HepG2 (cell line): Measurements from ENCODE around the gene MICAL3. TPM values are rescaled to one million over a fixed set of nuclear protein-coding genes. Genes with fewer than 3 reads are reported as not detected.
A peak's percentile ranks its signal among the peaks of the same experiment; 100 is the strongest.

Experiments used
- NRL ChIP-seq: sonication (generic); formaldehyde crosslinking; IDR thresholded peaks from 2 replicates; pipeline ENCODE4 v1.5.0; 2020; ENCODE audit warnings: missing genetic modification reagents, mild to moderate bottlenecking, moderate library complexity, borderline replicate concordance
- RBM22 ChIP-seq: fragments of 200-400 bp; formaldehyde crosslinking; optimal IDR thresholded peaks from 2 replicates; pipeline ENCODE3; 2017; ENCODE audit warnings: mild to moderate bottlenecking, low read length, moderate library complexity
- SALL1 ChIP-seq: sonication (generic); formaldehyde crosslinking; IDR thresholded peaks from 2 replicates; pipeline ENCODE4 v1.8.0; 2022; ENCODE audit warnings: mild to moderate bottlenecking, missing genetic modification reagents
- SAP130 ChIP-seq: IDR thresholded peaks from 2 replicates; pipeline ENCODE4 v1.6.1; 2016; ENCODE audit warnings: low read depth
- SMC3 ChIP-seq: IDR thresholded peaks from 2 replicates; pipeline ENCODE4 v1.6.1; 2011; ENCODE audit warnings: low read length, improper control_type of control experiment
- TARDBP ChIP-seq: sonication (generic); formaldehyde crosslinking; IDR thresholded peaks from 2 replicates; pipeline ENCODE4 v1.8.0; 2022; ENCODE audit warnings: mild to moderate bottlenecking, missing genetic modification reagents
- ZC3H4 ChIP-seq: sonication (generic); formaldehyde crosslinking; IDR thresholded peaks from 2 replicates; pipeline ENCODE4 v1.4.0; 2020; ENCODE audit warnings: missing genetic modification reagents, borderline replicate concordance
- ZNF335 ChIP-seq: sonication (generic); formaldehyde crosslinking; IDR thresholded peaks from 2 replicates; pipeline ENCODE4 v1.4.0; 2020; ENCODE audit warnings: missing genetic modification reagents
- ZNF431 ChIP-seq: sonication (generic); formaldehyde crosslinking; IDR thresholded peaks from 2 replicates; pipeline ENCODE4 v1.9.0; 2022; ENCODE audit warnings: missing genetic modification reagents, low read depth, mild to moderate bottlenecking, borderline replicate concordance
- ZNF446 ChIP-seq: sonication (generic); formaldehyde crosslinking; IDR thresholded peaks from 2 replicates; pipeline ENCODE4 v1.5.0; 2020; ENCODE audit warnings: mild to moderate bottlenecking, missing genetic modification reagents
- ZNF484 ChIP-seq: sonication (generic); formaldehyde crosslinking; IDR thresholded peaks from 2 replicates; pipeline ENCODE4 v1.5.1; 2020; ENCODE audit warnings: mild to moderate bottlenecking, low read depth, missing genetic modification reagents, borderline replicate concordance
- ZNF672 ChIP-seq: sonication (generic); formaldehyde crosslinking; IDR thresholded peaks from 2 replicates; pipeline ENCODE4 v1.8.1; 2022; ENCODE audit warnings: missing genetic modification reagents
- ZNF777 ChIP-seq: sonication (generic); formaldehyde crosslinking; IDR thresholded peaks from 2 replicates; pipeline ENCODE4 v1.4.0; 2020; ENCODE audit warnings: missing genetic modification reagents
- ZNF839 ChIP-seq: sonication (generic); formaldehyde crosslinking; IDR thresholded peaks from 2 replicates; pipeline ENCODE4 v1.4.0; 2020; ENCODE audit warnings: missing genetic modification reagents, mild to moderate bottlenecking, borderline replicate concordance
- polyA plus RNA-seq, 8 experiments: library from polyadenylated mRNA; depleted of rRNA in 3 of 8; stranded (reverse) in 7 of 8; unstranded in 1 of 8; fragments of >200 nt; fragmentation: Illumina TruSeq in 4 of 8; extraction: Trizol in 4 of 8; gene quantifications; 2 replicates each; pipeline versions ENCODE4 v1.2.1 to v1.2.3, GENCODE V29; 2011 to 2016; ENCODE audit warnings: low read depth in 4 of 8, missing spikeins in 1 of 8, mixed read lengths in 1 of 8; ENCODE audit not compliant: insufficient read depth in 1 of 8
- total RNA-seq, 5 experiments: library from RNA; depleted of rRNA; stranded (reverse); fragments of >200 nt; fragmentation: Illumina TruSeq; extraction: Trizol; gene quantifications; 2 replicates each; pipeline ENCODE4 v1.2.3, GENCODE V29; 2016; ENCODE audit warnings: low read depth in 1 of 5
- TF ChIP-seq, protein P1 (sequence below): IDR thresholded peaks from 2 replicates; pipeline ENCODE4 v1.6.1; 2016; ENCODE audit warnings: missing compliant biosample characterization, missing genetic modification reagents, borderline replicate concordance
- TF ChIP-seq, protein P2 (sequence below): sonication (generic); formaldehyde crosslinking; IDR thresholded peaks from 2 replicates; pipeline ENCODE4 v1.5.0; 2020; ENCODE audit warnings: mild to moderate bottlenecking, missing genetic modification reagents
- TF ChIP-seq, protein P3 (sequence below): fragments of 450-650 bp; IDR thresholded peaks from 2 replicates; pipeline ENCODE4 v1.6.1; 2016
- TF ChIP-seq, protein P4 (sequence below): sonication (generic); formaldehyde crosslinking; IDR thresholded peaks from 2 replicates; pipeline ENCODE4 v1.9.0; 2021; ENCODE audit warnings: missing genetic modification reagents, borderline replicate concordance
- TF ChIP-seq, protein P5 (sequence below): sonication (generic); formaldehyde crosslinking; IDR thresholded peaks from 2 replicates; pipeline ENCODE4 v1.5.0; 2020; ENCODE audit warnings: missing genetic modification reagents
- TF ChIP-seq, protein P6 (sequence below): IDR thresholded peaks from 2 replicates; pipeline ENCODE4 v1.6.1; 2016; ENCODE audit warnings: low read depth

MICAL3 gene
- total and polyA plus RNA-seq, 2 of the 13 experiments (the other 11 are each of a cell fraction or from before 2014, with no cell fraction given) = 5.3 to 12.5 TPM

DNA sequence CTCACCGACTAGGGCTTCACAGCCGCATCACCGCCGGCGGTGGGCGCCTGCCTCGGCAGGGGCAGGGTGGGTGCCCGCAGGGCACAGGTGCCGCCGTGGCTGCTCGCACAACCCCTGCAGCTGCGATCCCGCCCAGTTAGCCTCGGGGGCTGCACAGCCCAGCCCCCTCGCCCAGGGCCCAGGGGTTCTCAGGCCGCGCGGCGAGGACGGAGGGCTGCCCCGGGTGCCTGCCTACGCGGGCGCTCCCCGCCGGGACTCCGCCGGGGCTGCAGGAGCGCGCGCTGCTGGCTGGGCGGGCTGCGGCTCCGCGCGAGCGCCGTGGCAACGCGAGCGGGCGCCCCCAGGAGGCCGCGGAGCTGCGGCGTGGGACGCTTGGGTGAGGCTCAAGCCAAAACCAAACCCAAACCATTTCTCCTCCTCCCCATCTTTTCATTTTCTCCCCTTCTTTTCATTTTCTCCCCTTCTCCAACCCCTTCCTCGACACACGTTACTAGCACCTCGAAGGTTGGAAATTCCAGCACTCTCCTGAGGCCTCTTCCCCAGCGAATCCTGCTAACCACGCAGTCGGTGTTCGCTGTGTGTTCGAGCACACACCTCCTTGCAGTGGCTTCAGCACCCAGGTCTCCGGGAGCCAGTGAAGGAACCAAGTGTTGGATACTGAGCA, at the start of gene MICAL3 (continued):
- TF ChIP-seq RBM22 (no peak), SMC3 (peak; percentile 22; the same call in 1 of the 2 replicates), ZC3H4 (no peak), TARDBP (no peak), ZNF839 (no peak), NRL (no peak), SAP130 (CRISPR knock-in tag) (peak; percentile 8; the same call in 1 of the 2 replicates), ZNF777 (CRISPR knock-in tag) (0 out of 2 replicates have a peak, but pooled peaks have one; percentile 18), ZNF446 (CRISPR knock-in tag) (no peak), SALL1 (CRISPR knock-in tag) (0 out of 2 replicates have a peak, but pooled peaks have one; percentile 34), ZNF431 (CRISPR knock-in tag) (0 out of 2 replicates have a peak, but pooled peaks have one; percentile 50), ZNF335 (CRISPR knock-in tag) (no peak), ZNF672 (CRISPR knock-in tag) (no peak), ZNF484 (no peak)
- TF ChIP-seq, protein P1, sequence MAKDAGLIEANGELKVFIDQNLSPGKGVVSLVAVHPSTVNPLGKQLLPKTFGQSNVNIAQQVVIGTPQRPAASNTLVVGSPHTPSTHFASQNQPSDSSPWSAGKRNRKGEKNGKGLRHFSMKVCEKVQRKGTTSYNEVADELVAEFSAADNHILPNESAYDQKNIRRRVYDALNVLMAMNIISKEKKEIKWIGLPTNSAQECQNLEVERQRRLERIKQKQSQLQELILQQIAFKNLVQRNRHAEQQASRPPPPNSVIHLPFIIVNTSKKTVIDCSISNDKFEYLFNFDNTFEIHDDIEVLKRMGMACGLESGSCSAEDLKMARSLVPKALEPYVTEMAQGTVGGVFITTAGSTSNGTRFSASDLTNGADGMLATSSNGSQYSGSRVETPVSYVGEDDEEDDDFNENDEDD (CRISPR knock-in tag) = peak; percentile 53; the same call in 1 of the 2 replicates
- TF ChIP-seq, protein P2, sequence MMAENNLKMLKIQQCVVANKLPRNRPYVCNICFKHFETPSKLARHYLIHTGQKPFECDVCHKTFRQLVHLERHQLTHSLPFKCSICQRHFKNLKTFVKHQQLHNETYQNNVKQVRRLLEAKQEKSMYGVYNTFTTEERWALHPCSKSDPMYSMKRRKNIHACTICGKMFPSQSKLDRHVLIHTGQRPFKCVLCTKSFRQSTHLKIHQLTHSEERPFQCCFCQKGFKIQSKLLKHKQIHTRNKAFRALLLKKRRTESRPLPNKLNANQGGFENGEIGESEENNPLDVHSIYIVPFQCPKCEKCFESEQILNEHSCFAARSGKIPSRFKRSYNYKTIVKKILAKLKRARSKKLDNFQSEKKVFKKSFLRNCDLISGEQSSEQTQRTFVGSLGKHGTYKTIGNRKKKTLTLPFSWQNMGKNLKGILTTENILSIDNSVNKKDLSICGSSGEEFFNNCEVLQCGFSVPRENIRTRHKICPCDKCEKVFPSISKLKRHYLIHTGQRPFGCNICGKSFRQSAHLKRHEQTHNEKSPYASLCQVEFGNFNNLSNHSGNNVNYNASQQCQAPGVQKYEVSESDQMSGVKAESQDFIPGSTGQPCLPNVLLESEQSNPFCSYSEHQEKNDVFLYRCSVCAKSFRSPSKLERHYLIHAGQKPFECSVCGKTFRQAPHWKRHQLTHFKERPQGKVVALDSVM = peak; percentile 27; the same call in 1 of the 2 replicates
- TF ChIP-seq, protein P3, sequence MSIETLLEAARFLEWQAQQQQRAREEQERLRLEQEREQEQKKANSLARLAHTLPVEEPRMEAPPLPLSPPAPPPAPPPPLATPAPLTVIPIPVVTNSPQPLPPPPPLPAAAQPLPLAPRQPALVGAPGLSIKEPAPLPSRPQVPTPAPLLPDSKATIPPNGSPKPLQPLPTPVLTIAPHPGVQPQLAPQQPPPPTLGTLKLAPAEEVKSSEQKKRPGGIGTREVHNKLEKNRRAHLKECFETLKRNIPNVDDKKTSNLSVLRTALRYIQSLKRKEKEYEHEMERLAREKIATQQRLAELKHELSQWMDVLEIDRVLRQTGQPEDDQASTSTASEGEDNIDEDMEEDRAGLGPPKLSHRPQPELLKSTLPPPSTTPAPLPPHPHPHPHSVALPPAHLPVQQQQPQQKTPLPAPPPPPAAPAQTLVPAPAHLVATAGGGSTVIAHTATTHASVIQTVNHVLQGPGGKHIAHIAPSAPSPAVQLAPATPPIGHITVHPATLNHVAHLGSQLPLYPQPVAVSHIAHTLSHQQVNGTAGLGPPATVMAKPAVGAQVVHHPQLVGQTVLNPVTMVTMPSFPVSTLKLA = no peak
- TF ChIP-seq, protein P4, sequence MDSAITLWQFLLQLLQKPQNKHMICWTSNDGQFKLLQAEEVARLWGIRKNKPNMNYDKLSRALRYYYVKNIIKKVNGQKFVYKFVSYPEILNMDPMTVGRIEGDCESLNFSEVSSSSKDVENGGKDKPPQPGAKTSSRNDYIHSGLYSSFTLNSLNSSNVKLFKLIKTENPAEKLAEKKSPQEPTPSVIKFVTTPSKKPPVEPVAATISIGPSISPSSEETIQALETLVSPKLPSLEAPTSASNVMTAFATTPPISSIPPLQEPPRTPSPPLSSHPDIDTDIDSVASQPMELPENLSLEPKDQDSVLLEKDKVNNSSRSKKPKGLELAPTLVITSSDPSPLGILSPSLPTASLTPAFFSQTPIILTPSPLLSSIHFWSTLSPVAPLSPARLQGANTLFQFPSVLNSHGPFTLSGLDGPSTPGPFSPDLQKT (CRISPR knock-in tag) = no peak
- TF ChIP-seq, protein P5, sequence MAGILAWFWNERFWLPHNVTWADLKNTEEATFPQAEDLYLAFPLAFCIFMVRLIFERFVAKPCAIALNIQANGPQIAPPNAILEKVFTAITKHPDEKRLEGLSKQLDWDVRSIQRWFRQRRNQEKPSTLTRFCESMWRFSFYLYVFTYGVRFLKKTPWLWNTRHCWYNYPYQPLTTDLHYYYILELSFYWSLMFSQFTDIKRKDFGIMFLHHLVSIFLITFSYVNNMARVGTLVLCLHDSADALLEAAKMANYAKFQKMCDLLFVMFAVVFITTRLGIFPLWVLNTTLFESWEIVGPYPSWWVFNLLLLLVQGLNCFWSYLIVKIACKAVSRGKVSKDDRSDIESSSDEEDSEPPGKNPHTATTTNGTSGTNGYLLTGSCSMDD (CRISPR knock-in tag) = no peak
- TF ChIP-seq, protein P6, sequence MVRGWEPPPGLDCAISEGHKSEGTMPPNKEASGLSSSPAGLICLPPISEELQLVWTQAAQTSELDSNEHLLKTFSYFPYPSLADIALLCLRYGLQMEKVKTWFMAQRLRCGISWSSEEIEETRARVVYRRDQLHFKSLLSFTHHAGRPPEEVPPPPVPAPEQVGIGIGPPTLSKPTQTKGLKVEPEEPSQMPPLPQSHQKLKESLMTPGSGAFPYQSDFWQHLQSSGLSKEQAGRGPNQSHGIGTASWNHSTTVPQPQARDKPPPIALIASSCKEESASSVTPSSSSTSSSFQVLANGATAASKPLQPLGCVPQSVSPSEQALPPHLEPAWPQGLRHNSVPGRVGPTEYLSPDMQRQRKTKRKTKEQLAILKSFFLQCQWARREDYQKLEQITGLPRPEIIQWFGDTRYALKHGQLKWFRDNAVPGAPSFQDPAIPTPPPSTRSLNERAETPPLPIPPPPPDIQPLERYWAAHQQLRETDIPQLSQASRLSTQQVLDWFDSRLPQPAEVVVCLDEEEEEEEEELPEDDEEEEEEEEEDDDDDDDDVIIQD = no peak
